DMS153 (cell line): ENCODE measurements around the gene TMEM167B.
A peak's percentile ranks its signal among the peaks of the same experiment; 100 is the strongest.
"Not testable (repeated sequence)": the region's sequence is repeated elsewhere in the genome, so short reads cannot be mapped to it uniquely, and the experiment has no call there.

ENCODE experiments used
- DNase-seq: peaks from one replicate; lab custom pipeline; 2025; lab: John Stamatoyannopoulos, UW

TMEM167B gene

DNA sequence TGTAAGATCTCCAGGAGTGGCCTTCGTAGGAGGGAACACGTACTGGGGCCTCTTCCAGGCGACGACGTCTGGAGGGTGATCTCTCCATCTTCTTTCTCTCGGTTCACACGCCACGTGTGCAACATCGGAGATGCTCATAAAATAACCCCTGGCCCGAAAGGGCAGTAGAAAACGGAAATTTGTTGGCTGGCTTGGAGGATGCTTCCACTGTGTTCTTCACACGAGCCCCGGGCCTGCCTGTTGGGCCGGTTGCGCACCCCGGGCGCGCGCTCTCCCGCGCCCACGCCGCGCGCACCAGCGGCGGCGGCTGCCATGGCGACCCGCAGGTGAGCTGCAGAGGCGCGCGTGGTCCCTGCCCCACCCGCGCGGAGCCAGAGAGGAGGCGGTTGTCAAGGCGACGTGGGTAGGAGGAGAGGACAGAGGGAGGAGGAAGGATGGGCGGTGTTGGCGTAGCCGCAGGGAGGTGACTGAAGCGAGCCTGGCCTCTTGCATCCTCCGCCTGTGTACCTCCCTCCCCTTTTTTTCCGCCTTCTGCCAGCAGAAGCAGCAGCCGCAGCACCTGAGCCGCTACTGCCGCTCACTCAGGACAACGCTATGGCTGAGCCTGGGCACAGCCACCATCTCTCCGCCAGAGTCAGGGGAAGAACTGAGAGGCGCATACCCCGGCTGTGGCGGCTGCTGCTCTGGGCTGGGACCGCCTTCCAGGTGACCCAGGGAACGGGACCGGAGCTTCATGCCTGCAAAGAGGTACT lies 23.2 kb downstream of the TMEM167B start, which contains the start of gene ELAPOR1:
ELAPOR1 (plus strand) TSS at position 526 of the 752 bp plus-strand sequence; CDS start at position 595, 69 bp downstream.
- peak; percentile 84 for DNase-seq

DNA sequence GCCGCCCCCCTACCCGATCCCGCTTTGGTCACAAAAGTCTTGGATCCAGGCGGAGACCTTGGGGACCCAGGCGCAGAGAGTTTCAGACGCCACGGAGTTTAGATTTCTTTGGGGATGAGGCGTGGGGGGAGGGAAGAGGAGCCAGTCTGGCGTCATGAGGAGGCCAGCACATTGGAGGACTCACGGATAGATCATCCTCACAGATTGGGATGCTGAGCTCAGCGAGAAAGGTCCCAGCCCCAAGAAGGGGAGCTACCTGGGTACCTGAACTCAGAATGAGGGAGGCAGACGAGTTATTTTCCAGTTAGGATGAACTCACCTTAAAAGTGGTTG lies 23.7 kb downstream of the TMEM167B start:
- DNase-seq = no peak

DNA sequence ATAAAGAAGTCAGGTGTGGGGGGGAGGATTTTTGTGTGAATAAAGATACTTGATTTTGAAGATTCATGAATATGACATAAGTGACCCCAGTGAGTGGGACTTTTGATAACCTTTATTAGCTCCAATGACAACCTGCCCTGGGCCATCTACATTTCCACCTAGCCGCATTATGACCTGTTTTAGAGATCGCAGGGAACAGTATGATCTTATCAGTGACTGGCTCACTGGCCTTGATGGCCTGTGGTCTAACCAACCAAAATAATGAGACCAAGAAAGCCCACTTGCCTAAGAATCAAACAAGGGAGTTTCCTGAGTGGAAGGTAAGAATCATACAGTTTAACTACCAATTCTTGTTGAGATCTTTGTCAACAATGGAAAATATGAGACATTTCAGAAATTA lies 25.1 kb downstream of the TMEM167B start:
- DNase-seq = no peak

DNA sequence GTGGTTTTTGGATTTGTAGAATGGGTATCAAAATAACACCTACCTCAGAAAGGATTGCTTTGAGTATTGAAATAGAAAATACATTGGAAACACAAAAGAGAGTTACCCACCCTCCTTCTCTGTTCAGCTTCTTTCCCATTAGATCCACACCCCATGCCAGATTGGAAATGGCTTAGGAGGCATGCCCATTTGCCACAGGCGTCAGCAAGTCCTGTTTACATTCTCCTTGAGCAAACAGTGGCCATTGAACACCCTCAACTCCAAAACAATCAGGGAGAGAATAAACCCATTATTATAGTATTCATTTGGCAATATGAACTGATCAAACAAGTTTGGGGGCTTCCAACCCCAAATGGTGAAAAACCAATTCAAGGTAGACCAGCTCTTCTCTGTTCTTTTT lies 25.7 kb downstream of the TMEM167B start:
- peak; percentile 93 for DNase-seq

DNA sequence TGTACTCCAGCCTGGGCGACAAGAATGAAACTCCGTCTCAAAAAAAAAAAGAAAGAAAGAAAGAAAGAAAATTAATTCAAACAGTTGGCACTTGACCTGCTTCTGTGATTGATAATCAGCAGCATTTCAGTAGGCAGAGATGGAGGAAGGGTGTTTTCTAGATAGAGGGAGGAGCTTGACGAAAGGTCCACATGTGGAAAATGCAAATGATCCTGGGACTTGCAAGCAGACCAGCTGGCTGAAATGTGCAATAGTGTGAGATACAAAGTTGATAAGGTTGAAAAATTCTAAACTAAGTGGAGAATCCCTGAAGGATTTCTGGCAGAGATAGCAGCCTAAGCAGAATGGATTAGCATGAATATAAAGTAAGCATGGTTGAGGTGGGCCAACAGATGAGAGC lies 27.5 kb downstream of the TMEM167B start:
- DNase-seq = no peak

DNA sequence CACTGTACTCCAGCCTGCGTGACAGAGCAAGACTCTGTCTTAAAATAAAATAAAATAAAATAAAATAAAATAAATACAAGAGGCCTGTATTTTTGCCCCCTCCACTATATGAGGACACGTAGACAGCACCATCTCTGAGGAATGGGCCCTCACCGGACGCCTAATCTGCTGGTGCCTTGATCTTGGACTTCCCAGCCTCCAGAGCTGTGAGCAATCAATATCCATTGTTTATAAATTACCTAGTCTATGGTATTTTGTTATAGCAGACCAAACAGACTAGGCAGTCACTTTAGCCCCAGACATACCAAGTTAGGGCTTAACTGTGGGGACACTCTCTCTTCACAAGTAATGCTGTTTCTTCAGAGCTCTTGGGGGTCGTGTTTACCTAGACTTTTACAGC lies 29.8 kb downstream of the TMEM167B start:
- no peak for DNase-seq

DNA sequence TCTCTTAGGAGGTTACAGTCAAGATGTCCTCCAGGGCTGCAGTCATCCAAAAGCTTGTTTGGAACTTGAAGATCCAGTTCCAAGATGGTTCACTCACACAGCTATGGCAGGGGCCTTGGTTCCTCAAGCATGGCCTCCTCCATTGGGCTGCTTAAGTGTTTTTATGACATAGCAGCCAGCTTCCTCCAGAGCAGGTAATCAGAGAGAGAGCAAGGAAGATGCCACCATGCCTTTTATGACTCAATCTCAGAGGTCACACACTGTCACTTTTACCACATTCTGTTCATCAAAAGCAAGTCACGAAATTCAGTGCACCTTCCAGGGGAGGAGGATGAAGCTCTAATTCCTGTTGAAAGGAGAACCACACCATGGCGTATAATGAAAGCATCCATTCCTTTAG lies 40.5 kb downstream of the TMEM167B start:
- no peak for DNase-seq

DNA sequence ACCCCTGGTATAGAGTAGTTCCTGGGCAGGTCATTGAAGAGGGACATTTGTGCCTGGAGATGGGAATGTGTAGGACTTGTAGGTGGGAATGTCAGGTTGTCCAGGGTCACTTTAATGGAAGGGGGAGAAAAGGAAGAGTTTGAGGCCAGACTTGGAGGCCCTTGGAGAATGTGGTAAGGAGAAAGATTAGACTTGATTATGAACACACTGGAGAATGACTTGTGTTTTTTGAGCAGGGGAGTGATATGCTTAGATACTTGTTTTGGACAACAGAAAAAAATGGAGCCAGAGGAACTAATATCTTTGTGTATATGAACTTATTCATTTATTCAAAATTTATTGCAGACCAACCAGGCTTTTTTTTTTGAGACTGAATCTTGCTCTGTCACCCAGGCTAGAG lies 41.2 kb downstream of the TMEM167B start:
- no peak for DNase-seq

DNA sequence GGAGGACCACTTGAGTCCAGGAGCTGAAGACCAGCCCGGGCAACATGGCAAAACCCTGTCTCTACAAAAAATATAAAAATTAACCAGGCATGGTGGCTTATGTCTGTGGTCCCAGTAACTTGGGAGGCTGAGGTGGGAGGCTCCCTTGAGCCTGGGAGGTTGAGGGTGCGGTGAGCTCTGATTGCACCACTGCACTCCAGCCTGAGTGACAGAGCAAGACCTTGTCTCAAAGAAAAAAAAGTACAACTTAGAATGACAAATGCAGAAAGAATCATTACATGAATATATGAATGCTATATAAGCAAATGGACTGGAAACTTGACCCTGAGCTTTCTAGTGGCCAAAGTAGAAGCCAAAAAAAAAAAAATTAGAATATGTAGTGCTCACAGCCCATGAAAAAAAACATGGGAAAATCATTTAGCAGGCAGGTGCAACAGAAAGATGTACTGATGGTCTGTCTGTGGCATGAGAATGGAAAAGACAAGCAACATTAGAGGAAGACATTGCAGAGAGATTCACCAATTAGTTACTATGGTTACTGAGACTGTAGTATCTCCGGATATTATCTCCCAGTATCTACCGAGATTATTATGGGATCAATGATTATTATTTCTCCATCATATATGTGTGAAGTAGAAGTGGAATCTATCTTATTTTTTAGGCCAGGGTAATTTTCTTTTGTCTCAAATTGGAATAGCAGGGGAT lies 42.6 kb downstream of the TMEM167B start:
- no peak for DNase-seq

DNA sequence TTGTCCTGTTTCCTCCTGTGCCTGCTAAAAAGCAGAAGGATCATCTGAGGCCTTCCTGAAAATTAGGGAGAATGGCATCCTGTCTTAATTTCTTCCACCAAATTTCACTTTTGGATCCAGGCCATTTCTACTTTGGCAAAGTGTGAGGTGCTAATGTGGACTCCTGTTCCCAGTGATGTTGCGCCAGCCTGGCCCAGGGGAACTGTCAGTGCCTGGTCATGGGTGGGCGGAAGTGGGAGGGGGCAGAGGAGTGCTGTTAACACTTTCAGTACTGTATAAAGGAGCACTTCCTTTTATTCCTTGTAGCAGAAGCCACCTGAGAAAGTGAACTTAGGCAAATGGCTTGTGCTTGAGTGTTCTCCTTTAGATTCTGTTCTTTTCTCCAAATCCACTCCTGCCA lies 43.3 kb downstream of the TMEM167B start:
- no peak for DNase-seq

DNA sequence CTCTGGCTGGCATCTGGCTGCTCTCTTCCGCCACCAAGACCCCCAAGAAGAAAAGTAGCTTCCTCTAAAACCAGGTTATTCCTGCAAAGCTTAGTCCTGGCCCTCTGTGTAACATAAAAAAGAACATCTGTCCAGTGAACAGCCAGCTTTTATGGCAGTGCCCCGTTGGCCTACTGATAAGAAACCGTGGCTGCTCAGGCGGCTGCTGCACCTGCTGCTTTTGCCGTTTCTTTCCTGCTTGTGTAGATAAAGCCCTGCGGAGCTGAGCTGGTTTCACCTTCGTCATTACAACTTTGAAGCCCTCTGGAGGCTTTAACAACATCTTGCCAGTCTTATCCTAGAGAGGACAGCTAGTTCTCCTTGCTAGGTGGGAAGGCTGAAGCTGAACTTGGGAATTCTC lies 43.9 kb downstream of the TMEM167B start:
- DNase-seq = peak; percentile 39

DNA sequence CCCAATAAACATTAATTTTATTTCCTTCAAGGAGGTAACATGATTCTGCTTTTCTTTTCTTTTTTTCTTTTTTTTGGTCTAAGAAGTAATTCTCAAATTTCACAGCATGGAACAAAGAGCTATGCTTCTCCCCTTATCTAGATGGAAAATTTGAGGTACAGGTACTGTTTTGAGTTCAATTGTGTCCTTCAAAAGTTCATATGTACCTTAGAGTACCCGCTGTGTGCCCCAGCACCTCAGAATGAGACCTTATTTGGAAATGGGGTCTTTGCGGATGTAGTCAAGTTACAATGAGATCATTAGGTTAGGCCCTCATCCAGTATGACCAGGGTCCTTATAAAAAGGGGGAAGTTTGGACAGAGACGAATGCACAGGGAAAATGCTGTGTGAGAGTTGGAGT lies 45.4 kb downstream of the TMEM167B start:
- no peak for DNase-seq

DNA sequence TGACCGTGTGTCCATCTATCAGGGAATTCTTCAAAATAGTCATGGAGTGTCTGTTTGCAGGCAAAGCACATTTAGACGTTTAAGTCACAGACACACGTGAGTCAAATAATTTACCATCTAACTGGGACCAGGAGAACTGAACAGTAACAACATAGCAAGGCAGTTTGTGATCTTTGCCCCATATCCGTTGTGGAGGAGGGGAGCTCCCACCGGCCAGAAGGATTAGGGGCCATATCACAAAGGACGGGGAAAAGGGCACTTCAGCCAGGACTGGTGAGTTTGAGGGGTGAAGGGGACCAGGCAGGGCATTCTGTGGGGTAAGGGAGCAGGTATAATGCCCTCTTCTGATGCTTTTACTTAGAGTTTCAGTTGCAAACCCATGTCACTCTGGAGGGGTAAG lies 46.2 kb downstream of the TMEM167B start:
- DNase-seq = no peak

DNA sequence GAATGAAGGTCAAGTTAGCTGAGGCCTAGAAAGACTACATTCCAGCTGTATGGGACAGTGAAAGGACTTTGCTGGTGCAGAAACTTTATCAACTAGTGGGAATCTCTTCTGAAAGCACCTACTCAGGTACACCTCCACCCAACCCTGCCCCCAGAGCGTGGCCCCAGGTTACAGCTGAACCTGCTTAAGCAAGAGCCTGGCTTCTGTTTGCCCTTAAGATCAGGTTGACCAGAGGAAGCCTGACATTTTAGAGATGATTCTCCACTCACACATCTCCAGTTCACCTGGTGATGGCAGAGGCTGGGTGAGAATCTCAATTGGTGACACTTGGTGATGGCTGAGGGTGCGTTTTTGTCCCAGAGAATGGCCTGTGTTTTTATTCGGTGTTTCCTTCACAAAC lies 47.4 kb downstream of the TMEM167B start:
- no peak for DNase-seq

DNA sequence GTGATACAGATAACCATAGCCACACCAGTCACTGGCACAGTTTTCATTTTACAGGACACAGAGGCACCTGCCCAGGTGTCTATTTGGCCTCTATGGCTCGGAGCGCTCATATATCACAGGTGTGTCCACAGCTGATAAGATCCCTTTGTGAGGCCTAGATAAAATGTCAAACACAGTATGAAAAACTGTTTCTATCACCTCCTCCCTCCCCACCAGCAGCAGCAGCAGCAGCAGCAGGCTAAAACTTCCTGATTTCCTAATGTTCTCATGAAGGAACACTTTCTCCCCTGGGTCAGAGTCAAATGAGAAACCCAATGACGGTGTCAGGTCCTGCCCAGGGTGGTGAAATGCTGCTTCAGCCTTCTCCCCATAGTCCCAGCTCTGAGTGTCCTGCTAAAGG lies 47.8 kb downstream of the TMEM167B start:
- DNase-seq = peak; percentile 41

DNA sequence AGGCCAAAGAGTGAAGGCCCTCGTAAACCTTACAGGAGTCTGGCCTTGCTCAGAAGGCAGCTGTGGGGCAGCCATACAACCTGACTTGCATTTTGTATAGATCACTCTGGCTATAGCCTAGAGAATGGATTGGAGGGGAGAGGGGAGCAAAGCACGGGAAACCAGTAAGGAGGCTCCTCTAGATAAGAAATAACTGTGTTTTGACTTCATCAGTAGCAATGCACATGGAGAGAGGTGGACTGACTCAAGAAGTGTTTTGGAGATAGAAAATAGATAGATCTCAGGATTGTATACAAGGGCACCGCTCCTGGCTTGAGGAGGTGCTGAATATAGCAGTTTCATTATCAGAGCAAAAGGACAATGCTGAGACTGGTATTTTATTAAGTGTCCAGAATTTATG lies 49.8 kb downstream of the TMEM167B start:
- DNase-seq = no peak

DNA sequence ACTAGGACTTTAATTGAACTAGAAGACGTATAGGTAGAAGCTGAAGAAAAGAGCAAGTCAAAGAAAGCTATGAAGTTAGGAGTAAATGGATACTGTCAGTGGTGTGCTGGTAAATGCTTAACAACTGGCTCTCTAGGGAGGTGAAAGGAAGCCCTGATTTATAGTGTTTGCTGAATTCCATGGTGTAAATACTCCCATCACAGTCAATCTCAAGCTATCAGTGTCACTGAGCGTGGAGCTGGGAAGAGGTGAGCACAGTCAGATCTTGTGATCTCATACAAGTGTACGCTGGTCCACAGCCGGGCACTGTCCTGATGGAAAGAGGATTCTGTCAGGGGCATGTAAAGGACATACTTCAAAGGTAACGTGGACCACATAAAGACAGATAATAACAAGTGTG lies 51.7 kb downstream of the TMEM167B start:
- no peak for DNase-seq

DNA sequence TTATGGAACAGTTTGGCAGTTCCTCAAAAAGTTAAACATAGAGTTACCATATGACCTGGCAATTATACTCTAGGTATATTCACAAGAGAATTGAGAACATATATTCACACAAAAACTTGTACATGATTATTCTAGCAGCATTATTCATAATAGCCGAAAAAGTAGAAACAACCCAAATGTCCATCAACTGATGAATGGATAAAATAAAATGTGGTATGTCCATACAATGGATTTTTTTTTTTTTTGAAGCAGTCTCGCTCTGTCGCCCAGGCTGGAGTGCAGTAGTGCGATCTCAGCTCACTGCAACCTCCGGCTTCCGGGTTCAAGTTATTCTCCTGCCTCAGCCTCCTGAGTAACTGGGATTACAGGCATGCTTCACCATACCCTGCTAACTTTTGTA lies 52.2 kb downstream of the TMEM167B start:
- not testable (repeated sequence) for DNase-seq
